SH-SY5Y (cell line): ENCODE measurements around the gene STEAP3.

Experiments used
- GATA2 ChIP-seq: IDR thresholded peaks from 2 replicates; pipeline ENCODE4 v1.6.1; 2011; ENCODE audit warnings: mild to moderate bottlenecking, low read depth, low read length
- GATA3 ChIP-seq: IDR thresholded peaks from 2 replicates; pipeline ENCODE4 v1.6.1; 2011; ENCODE audit warnings: low read depth, mild to moderate bottlenecking, low read length, moderate library complexity

DNA sequence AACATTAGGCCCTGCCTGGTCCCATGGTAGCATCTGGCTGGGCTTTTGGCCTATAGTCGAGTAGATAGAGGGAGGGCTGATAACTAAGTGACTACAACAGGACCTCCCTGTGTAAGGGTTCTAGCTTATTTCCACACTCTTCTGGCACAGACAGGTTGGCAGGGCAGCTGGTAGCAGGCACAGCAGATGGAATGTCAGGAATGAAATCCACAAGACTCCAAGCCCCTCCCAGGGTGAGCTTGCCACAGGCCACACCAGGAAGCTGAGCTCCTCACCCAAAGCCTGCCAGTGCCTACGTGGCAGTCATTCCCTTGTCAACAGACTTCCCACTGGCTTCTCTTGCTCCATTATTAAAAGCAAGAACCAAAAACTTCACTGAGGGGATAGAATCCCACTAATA lies 44.4 kb upstream of the STEAP3 start:
- no peak for TF ChIP-seq GATA2
- TF ChIP-seq GATA3, result no peak
